Adipocyte (in vitro differentiated cells): Measurements from ENCODE around the gene ZDHHC14.

Experiments used
- DNase-seq: peaks from one replicate; pipeline ENCODE4 v3.0.0-alpha.2; 2015; ENCODE audit warnings: low read depth
- H3K27me3 ChIP-seq: replicated peaks from 2 replicates; pipeline ENCODE4 v1.7.0; 2013; ENCODE audit warnings: mild to moderate bottlenecking, low read length, moderate library complexity; ENCODE audit not compliant: control insufficient read depth, insufficient read depth
- H3K36me3 ChIP-seq: 2 replicates; pipeline ENCODE4 v1.7.0; 2013; ENCODE audit warnings: low read length, mild to moderate bottlenecking, moderate library complexity; ENCODE audit not compliant: control insufficient read depth, insufficient read depth, severe bottlenecking
- H3K4me1 ChIP-seq: 2 replicates; pipeline ENCODE4 v1.7.0; 2013; ENCODE audit warnings: mild to moderate bottlenecking, low read length, moderate library complexity; ENCODE audit not compliant: control insufficient read depth, insufficient read depth
- H3K4me3 ChIP-seq: 2 replicates; pipeline ENCODE4 v1.7.0; 2013; ENCODE audit warnings: mild to moderate bottlenecking, low read length, moderate library complexity
- H3K9ac ChIP-seq: 2 replicates; pipeline ENCODE4 v1.7.0; 2013; ENCODE audit warnings: mild to moderate bottlenecking, low read length, moderate library complexity
- H3K9me3 ChIP-seq: 2 replicates; pipeline ENCODE4 v1.7.0; 2013; ENCODE audit warnings: mild to moderate bottlenecking, low read length, moderate library complexity; ENCODE audit not compliant: control insufficient read depth

The ZDHHC14 gene

GRCh38 chr6:157551041-157551832 lies 170.2 kb downstream of the ZDHHC14 start:
- H3K36me3 ChIP-seq = no peaks in the 10 kb centered on the region
- no peak for DNase-seq
- H3K9me3 ChIP-seq = no peaks in the 10 kb centered on the region
- no peak overlapping the region for H3K4me3 ChIP-seq
- H3K4me1 ChIP-seq = no peaks in the 10 kb centered on the region
- H3K27me3 ChIP-seq = peaks cover 10% of the 10 kb centered on the region
- no peak overlapping the region for H3K9ac ChIP-seq

- Histone ChIP-seq H3K4me3 (no peak overlapping the region), H3K9me3 (no peaks in the 10 kb centered on the region), H3K9ac (no peak overlapping the region), H3K36me3 (no peaks in the 10 kb centered on the region), H3K27me3 (peaks cover 5% of the 10 kb centered on the region), H3K4me1 (no peaks in the 10 kb centered on the region)
- no peak for DNase-seq
Measured at GRCh38 chr6:157552081-157552747, 171.2 kb downstream of the ZDHHC14 start.

- no peak overlapping the region for H3K4me3 ChIP-seq
- H3K9me3 ChIP-seq = no peaks in the 10 kb centered on the region
- no peaks in the 10 kb centered on the region for H3K4me1 ChIP-seq
- no peaks in the 10 kb centered on the region for H3K36me3 ChIP-seq
- no peak overlapping the region for H3K9ac ChIP-seq
- DNase-seq = no peak
- H3K27me3 ChIP-seq = peaks cover 5% of the 10 kb centered on the region
Measured at GRCh38 chr6:157552820-157553485, 172.0 kb downstream of the ZDHHC14 start.

- DNase-seq = no peak
- no peak overlapping the region for H3K9ac ChIP-seq
- H3K36me3 ChIP-seq = no peaks in the 10 kb centered on the region
- no peaks in the 10 kb centered on the region for H3K4me1 ChIP-seq
- no peaks in the 10 kb centered on the region for H3K9me3 ChIP-seq
- H3K27me3 ChIP-seq = peaks cover 5% of the 10 kb centered on the region
- no peak overlapping the region for H3K4me3 ChIP-seq
Measured at GRCh38 chr6:157554747-157555146, 173.8 kb downstream of the ZDHHC14 start.

- Histone ChIP-seq H3K27me3 (peaks cover 5% of the 10 kb centered on the region), H3K9ac (no peak overlapping the region), H3K4me1 (no peaks in the 10 kb centered on the region), H3K9me3 (no peaks in the 10 kb centered on the region), H3K36me3 (no peaks in the 10 kb centered on the region), H3K4me3 (no peak overlapping the region)
- DNase-seq = no peak
Measured at GRCh38 chr6:157555455-157556143, 174.6 kb downstream of the ZDHHC14 start.

GRCh38 chr6:157556144-157556645 lies 175.2 kb downstream of the ZDHHC14 start:
- Histone ChIP-seq H3K9ac (no peak overlapping the region), H3K4me1 (no peaks in the 10 kb centered on the region), H3K9me3 (no peaks in the 10 kb centered on the region), H3K4me3 (no peak overlapping the region), H3K36me3 (no peaks in the 10 kb centered on the region), H3K27me3 (peaks cover 5% of the 10 kb centered on the region)
- DNase-seq = no peak

- H3K4me1 ChIP-seq = no peaks in the 10 kb centered on the region
- no peaks in the 10 kb centered on the region for H3K36me3 ChIP-seq
- DNase-seq = no peak
- H3K9ac ChIP-seq = no peak overlapping the region
- no peaks in the 10 kb centered on the region for H3K9me3 ChIP-seq
- peaks cover 5% of the 10 kb centered on the region for H3K27me3 ChIP-seq
- no peak overlapping the region for H3K4me3 ChIP-seq
Measured at GRCh38 chr6:157556671-157557430, 175.9 kb downstream of the ZDHHC14 start.

- no peaks in the 10 kb centered on the region for H3K4me1 ChIP-seq
- no peak overlapping the region for H3K9ac ChIP-seq
- H3K36me3 ChIP-seq = no peaks in the 10 kb centered on the region
- H3K9me3 ChIP-seq = no peaks in the 10 kb centered on the region
- DNase-seq = no peak
- H3K4me3 ChIP-seq = no peak overlapping the region
- peaks cover 5% of the 10 kb centered on the region for H3K27me3 ChIP-seq
Measured at GRCh38 chr6:157557559-157557958, 176.6 kb downstream of the ZDHHC14 start.

GRCh38 chr6:157558049-157558448 lies 177.1 kb downstream of the ZDHHC14 start:
- H3K27me3 ChIP-seq = peaks cover 5% of the 10 kb centered on the region
- H3K4me3 ChIP-seq = no peak overlapping the region
- H3K9ac ChIP-seq = no peak overlapping the region
- DNase-seq = no peak
- H3K4me1 ChIP-seq = no peaks in the 10 kb centered on the region
- no peaks in the 10 kb centered on the region for H3K9me3 ChIP-seq
- H3K36me3 ChIP-seq = no peaks in the 10 kb centered on the region

GRCh38 chr6:157558487-157559200 lies 177.7 kb downstream of the ZDHHC14 start:
- H3K9ac ChIP-seq = no peak overlapping the region
- no peak for DNase-seq
- peaks cover 5% of the 10 kb centered on the region for H3K27me3 ChIP-seq
- no peaks in the 10 kb centered on the region for H3K4me1 ChIP-seq
- no peak overlapping the region for H3K4me3 ChIP-seq
- no peaks in the 10 kb centered on the region for H3K9me3 ChIP-seq
- H3K36me3 ChIP-seq = no peaks in the 10 kb centered on the region
